Retinal pigment epithelial cell (primary cell): Measurements from ENCODE around the gene CASQ2.

Experiments used
- DNase-seq: peaks from one replicate; pipeline ENCODE4 v3.0.0-alpha.2; 2010; ENCODE audit warnings: low read depth
- H3K4me3 ChIP-seq: 2 replicates; pipeline ENCODE4 v1.5.1; 2011; ENCODE audit warnings: mild to moderate bottlenecking, low read length, control low read depth, moderate library complexity
- CTCF ChIP-seq: conservative IDR thresholded peaks from 2 replicates; pipeline ENCODE4 v1.5.1; 2011; ENCODE audit warnings: low read depth, low read length, control low read depth, inconsistent platforms

The CASQ2 gene

GRCh38 chr1:115732316-115732715 lies 36.2 kb downstream of the CASQ2 start:
- no peak for DNase-seq
- no peak for TF ChIP-seq CTCF
- no peak overlapping the region for H3K4me3 ChIP-seq

GRCh38 chr1:115729756-115730155 lies 38.8 kb downstream of the CASQ2 start:
- no peak for DNase-seq
- no peak overlapping the region for H3K4me3 ChIP-seq
- no peak for TF ChIP-seq CTCF

- TF ChIP-seq CTCF: no peak
- H3K4me3 ChIP-seq: no peak overlapping the region
- DNase-seq: no peak
These were observed 40.2 kb downstream of the CASQ2 start for GRCh38 chr1:115728341-115728740.

- no peak for TF ChIP-seq CTCF
- DNase-seq: peak; percentile 62
- no peak overlapping the region for H3K4me3 ChIP-seq
These were observed 40.7 kb downstream of the CASQ2 start for GRCh38 chr1:115727706-115728249.

GRCh38 chr1:115726570-115726969 lies 41.9 kb downstream of the CASQ2 start:
- H3K4me3 ChIP-seq: no peak overlapping the region
- DNase-seq: no peak
- TF ChIP-seq CTCF: no peak

- DNase-seq: no peak
- TF ChIP-seq CTCF: no peak
- H3K4me3 ChIP-seq: no peak overlapping the region
These were observed 42.4 kb downstream of the CASQ2 start for GRCh38 chr1:115726161-115726560.

GRCh38 chr1:115725600-115725999 lies 42.9 kb downstream of the CASQ2 start:
- DNase-seq: no peak
- no peak overlapping the region for H3K4me3 ChIP-seq
- no peak for TF ChIP-seq CTCF
